Measurements from ENCODE around the gene PAQR6. TPM values are rescaled to one million over a fixed set of nuclear protein-coding genes. Genes with fewer than 3 reads are reported as not detected.

The PAQR6 gene, protein sequence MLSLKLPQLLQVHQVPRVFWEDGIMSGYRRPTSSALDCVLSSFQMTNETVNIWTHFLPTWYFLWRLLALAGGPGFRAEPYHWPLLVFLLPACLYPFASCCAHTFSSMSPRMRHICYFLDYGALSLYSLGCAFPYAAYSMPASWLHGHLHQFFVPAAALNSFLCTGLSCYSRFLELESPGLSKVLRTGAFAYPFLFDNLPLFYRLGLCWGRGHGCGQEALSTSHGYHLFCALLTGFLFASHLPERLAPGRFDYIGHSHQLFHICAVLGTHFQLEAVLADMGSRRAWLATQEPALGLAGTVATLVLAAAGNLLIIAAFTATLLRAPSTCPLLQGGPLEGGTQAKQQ
- under 0.01 and 0.50 TPM in 2 replicates for total RNA-seq

DNA sequence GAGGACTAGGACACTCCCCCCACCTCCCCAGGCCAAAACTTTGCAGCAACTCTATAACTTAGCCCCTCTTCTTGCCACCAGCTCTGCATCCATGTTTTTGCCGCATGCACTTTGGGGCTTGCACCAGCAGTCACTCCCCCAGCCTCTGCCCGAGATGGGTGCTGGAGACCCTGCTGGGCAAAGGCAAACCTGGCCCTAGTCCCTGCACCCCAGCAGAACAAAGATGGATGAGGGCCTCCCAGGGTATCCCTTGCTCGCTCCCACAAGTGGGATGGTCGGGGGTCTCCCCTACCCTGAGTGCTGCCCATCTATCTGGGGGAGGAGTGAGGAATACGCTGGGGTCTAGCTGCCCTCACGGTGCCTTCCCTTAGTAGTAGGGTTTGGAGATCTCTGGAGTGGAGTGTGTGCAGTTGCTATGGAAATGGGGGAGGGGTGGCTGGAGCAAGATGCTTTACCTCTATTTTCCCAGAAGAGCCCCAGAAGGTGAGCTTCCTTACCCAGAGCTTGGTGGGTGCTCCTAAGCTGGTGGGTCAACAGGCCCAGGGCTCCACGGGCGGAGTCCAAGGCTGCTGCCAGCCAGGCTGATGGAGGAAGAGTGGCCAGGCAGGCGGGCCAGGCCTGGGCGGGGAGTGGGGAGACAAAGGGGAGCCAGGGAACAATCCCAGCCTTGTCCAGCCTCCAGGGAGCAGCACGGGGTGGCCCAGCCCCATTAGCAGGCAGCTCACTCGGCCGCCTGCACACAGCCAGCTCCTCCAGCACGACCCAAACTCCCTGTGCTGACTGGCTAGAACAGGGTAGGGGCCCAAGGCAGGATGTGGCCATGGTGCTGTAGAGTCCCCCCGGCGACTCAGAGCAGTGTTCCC is at the start of gene PAQR6:
Gene PAQR6, minus strand, starts transcription at position 597 of the 863 bp plus-strand sequence. CDS start 1,325 bp downstream, outside the sequence.

GRCh38 chr1:156295391-156295947 is 47.6 kb upstream of the PAQR6 start, which contains the start of gene GLMP:
Gene GLMP, minus strand, starts transcription at chr1:156295679. Its CDS starts 34 bp downstream, at chr1:156295645.

DNA sequence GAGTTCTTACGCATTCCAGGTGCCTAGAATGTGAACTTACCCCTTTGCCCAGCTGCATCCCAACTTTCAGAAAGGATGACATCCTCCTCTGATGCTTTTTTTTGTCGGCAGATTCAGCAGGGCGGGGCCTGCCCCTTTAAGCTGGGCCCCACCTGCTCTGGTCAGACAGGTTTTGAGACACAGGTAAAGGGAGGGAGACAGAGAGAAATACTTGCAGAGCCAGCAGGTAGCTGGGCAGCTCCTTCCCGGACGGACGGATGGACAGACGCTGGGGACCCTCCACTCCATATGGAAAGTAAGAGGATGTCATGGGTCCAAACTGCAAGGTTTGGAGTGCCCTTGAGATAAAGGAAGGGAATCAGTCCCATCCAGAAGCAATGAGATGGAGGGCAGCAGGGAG is 36.3 kb upstream of the PAQR6 start, which contains the start of gene TMEM79:
Gene TMEM79, plus strand, starts transcription at position 214 of the 400 bp plus-strand sequence. CDS start 902 bp downstream, outside the sequence.

GRCh38 chr1:156282479-156283222 is 34.8 kb upstream of the PAQR6 start, which contains the start of gene SMG5:
Gene SMG5, minus strand, starts transcription at chr1:156282825. Its CDS starts 145 bp downstream, at chr1:156282680.

DNA sequence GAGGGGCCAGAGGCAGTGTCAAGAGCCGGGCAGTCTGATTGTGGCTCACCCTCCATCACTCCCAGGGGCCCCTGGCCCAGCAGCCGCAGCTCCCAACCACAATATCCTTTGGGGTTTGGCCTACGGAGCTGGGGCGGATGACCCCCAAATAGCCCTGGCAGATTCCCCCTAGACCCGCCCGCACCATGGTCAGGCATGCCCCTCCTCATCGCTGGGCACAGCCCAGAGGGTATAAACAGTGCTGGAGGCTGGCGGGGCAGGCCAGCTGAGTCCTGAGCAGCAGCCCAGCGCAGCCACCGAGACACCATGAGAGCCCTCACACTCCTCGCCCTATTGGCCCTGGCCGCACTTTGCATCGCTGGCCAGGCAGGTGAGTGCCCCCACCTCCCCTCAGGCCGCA is 5.9 kb downstream of the PAQR6 start, which contains the start of gene BGLAP:
Gene BGLAP, plus strand, starts transcription at position 259 of the 400 bp plus-strand sequence. Its CDS starts 48 bp downstream, at position 307.

DNA sequence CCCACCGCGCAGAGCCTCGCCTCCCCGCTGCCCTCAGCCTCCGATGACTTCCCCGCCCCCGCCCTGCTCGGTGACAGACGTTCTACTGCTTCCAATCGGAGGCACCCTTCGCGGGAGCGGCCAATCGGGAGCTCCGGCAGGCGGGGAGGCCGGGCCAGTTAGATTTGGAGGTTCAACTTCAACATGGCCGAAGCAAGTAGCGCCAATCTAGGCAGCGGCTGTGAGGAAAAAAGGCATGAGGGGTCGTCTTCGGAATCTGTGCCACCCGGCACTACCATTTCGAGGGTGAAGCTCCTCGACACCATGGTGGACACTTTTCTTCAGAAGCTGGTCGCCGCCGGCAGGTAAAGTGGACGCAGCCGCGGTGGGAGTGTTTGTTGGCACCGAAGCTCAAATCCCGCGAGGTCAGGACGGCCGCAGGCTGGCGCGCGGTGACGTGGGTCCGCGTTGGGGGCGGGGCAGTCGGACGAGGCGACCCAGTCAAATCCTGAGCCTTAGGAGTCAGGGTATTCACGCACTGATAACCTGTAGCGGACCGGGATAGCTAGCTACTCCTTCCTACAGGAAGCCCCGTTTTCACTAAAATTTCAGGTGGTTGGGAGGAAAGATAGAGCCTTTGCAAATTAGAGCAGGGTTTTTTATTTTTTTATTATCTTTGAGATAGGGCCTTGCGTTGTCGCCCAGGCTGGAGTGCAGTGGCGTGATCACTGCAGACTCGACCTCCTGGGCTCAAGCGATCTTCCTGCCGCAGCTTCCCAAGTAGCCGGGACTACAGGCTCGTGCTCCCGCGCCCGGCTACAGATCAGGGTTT is 34.8 kb downstream of the PAQR6 start, which contains the start of gene PMF1:
Gene PMF1, plus strand, starts transcription at position 175 of the 811 bp plus-strand sequence. Its CDS starts 9 bp downstream, at position 184.

GRCh38 chr1:156193488-156194299 is 54.2 kb downstream of the PAQR6 start, which contains the start of gene SLC25A44:
Gene SLC25A44, plus strand, starts transcription at chr1:156194104. Its CDS starts 5,744 bp downstream, at chr1:156199848.

Other genes with a start within 250 kb of the PAQR6 start
- gene SSR2, start 227.1 kb downstream of the PAQR6 start, total RNA-seq = 264 and 295 TPM in 2 replicates
- 10.5 and 22.0 TPM in 2 replicates for gene UBQLN4, start 194.3 kb downstream of the PAQR6 start, total RNA-seq
- 55.0 and 88.2 TPM in 2 replicates for gene LAMTOR2, start 193.3 kb downstream of the PAQR6 start, total RNA-seq
- gene RAB25, start 186.9 kb downstream of the PAQR6 start, total RNA-seq = 0.13 TPM in 1 of 2 replicates, not detected in the other
- gene MEX3A, start 165.6 kb downstream of the PAQR6 start, total RNA-seq = 2.4 and 12.2 TPM in 2 replicates
- gene LMNA, start 133.3 kb downstream of the PAQR6 start, total RNA-seq = 554 and 869 TPM in 2 replicates
- gene SEMA4A, start 94.5 kb downstream of the PAQR6 start, total RNA-seq = 0.16 and 0.50 TPM in 2 replicates
- gene SLC25A44, start 54.0 kb downstream of the PAQR6 start, total RNA-seq = 4.5 and 14.3 TPM in 2 replicates
- 38.8 and 42.9 TPM in 2 replicates for gene PMF1, start 35.0 kb downstream of the PAQR6 start, total RNA-seq
- 0.38 TPM in 1 of 2 replicates, not detected in the other for gene BGLAP, start 5.9 kb downstream of the PAQR6 start, total RNA-seq
- 36.6 and 91.6 TPM in 2 replicates for gene SMG5, start 34.8 kb upstream of the PAQR6 start, total RNA-seq
- 0.81 and 2.1 TPM in 2 replicates for gene TMEM79, start 36.3 kb upstream of the PAQR6 start, total RNA-seq
- gene GLMP, start 47.6 kb upstream of the PAQR6 start, total RNA-seq = 36.3 and 43.7 TPM in 2 replicates
- gene VHLL, start 51.3 kb upstream of the PAQR6 start, total RNA-seq = 0.19 TPM in 1 of 2 replicates, not detected in the other
- 453 and 492 TPM in 2 replicates for gene CCT3, start 90.2 kb upstream of the PAQR6 start, total RNA-seq
- gene TSACC, start 90.5 kb upstream of the PAQR6 start, total RNA-seq = 0.32 TPM in 1 of 2 replicates, not detected in the other
- not detected in 2 replicates for gene RHBG, start 121.2 kb upstream of the PAQR6 start, total RNA-seq

Measured in bladder microvascular endothelial cell (primary cell).